Measurements from ENCODE around the gene DDO. TPM values are rescaled to one million over a fixed set of nuclear protein-coding genes. Genes with fewer than 3 reads are reported as not detected.

The DDO gene
- total RNA-seq, 2 donors from 2014 or later: 2.0 to 2.3 TPM

GRCh38 chr6:110400208-110400607, 15.2 kb downstream of the DDO start:
- Histone ChIP-seq H3K9ac (ENCODE audit: low read depth in 2 of 2, low read length in 2 of 2) (peak overlapping the region in 1 of 2 donors; percentile 20), H3K9me3 (no peaks in the 10 kb centered on the region), H3K27ac (no peak overlapping the region), H3K27me3 (no peaks in the 10 kb centered on the region), H3K36me3 (no peaks in the 10 kb centered on the region), H3K4me3 (peak overlapping the region; percentile 38), H3K4me1 (no peaks in the 10 kb centered on the region)
- no peak for DNase-seq
- TF ChIP-seq CTCF (IDR thresholded peaks at IDR 0.05): no peak
- intact Hi-C loops (cut with DNase I): no loop called here

GRCh38 chr6:110399219-110400071, 15.9 kb downstream of the DDO start:
- H3K4me3 ChIP-seq: peak overlapping the region; percentile 38
- no peak for DNase-seq
- no peaks in the 10 kb centered on the region for H3K27me3 ChIP-seq
- H3K9me3 ChIP-seq: no peaks in the 10 kb centered on the region
- H3K9ac ChIP-seq (ENCODE audit: low read depth in 2 of 2, low read length in 2 of 2): peak overlapping the region in 1 of 2 donors; percentile 20
- intact Hi-C loops (cut with DNase I): no loop called here
- H3K36me3 ChIP-seq: no peaks in the 10 kb centered on the region
- TF ChIP-seq CTCF (IDR thresholded peaks at IDR 0.05): no peak
- H3K27ac ChIP-seq: no peak overlapping the region
- H3K4me1 ChIP-seq: no peaks in the 10 kb centered on the region

DNA sequence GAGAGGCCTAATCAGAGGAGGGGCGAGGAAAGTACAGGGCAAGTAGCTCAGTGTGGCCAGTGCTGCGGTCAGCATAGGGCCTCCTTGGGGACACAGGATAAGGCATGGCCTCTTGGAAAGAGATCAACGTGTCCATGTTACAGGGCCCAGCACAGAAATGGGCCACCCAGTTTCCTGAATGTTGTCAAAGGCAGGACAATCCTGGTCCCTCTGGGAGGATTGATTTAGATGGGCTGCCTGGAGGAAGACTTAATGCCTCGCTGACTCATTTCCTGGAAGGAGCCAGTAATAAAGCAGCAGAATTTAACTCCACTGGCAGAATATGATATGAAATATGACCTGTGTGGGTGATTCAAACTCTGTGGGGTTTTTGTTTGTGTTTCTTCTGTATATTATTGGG, 16.6 kb downstream of the DDO start:
- Histone ChIP-seq H3K9me3 (no peaks in the 10 kb centered on the region), H3K4me1 (no peaks in the 10 kb centered on the region), H3K9ac (ENCODE audit: low read depth in 2 of 2, low read length in 2 of 2) (no peak overlapping the region), H3K27ac (no peak overlapping the region), H3K36me3 (no peaks in the 10 kb centered on the region), H3K4me3 (no peak overlapping the region), H3K27me3 (no peaks in the 10 kb centered on the region)
- no peak for DNase-seq
- no peak for TF ChIP-seq CTCF (IDR thresholded peaks at IDR 0.05)
- intact Hi-C loops (cut with DNase I): no loop called here

GRCh38 chr6:110395221-110395620, 20.2 kb downstream of the DDO start:
- Histone ChIP-seq H3K36me3 (no peaks in the 10 kb centered on the region), H3K4me1 (no peaks in the 10 kb centered on the region), H3K9ac (ENCODE audit: low read depth in 2 of 2, low read length in 2 of 2) (no peak overlapping the region), H3K27me3 (no peaks in the 10 kb centered on the region), H3K9me3 (no peaks in the 10 kb centered on the region), H3K4me3 (no peak overlapping the region), H3K27ac (no peak overlapping the region)
- intact Hi-C loops (cut with DNase I): no loop called here
- no peak for DNase-seq
- no peak for TF ChIP-seq CTCF (IDR thresholded peaks at IDR 0.05)

DNA sequence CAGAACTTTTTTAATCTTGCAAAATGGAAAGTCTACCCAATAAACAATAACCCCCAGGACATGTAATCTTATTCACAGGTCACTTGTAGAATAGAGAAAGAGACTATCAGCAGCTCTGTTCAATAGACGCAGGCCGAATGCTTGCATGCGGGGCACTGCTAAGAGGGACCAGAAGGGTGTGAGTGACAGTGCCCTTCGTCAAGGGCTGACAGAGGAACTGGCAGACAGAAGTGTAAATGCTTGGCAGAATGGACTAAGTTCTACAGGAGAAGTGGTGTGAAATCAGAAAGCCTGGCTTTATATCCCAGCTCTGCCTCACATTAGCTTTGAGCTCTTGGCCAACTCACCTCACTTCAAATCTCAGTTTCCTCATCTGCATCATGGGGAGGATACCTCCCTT, 21.0 kb downstream of the DDO start:
- H3K9ac ChIP-seq (ENCODE audit: low read depth in 2 of 2, low read length in 2 of 2): no peak overlapping the region
- no peak overlapping the region for H3K4me3 ChIP-seq
- intact Hi-C loops (cut with DNase I): loop anchor here (5.0 kb wide), 2 partner anchors 217 to 687 kb away; partner anchors contain the start of gene WASF1
- TF ChIP-seq CTCF (IDR thresholded peaks at IDR 0.05): no peak
- no peaks in the 10 kb centered on the region for H3K9me3 ChIP-seq
- DNase-seq: no peak
- no peaks in the 10 kb centered on the region for H3K27me3 ChIP-seq
- no peaks in the 10 kb centered on the region for H3K36me3 ChIP-seq
- no peaks in the 10 kb centered on the region for H3K4me1 ChIP-seq
- no peak overlapping the region for H3K27ac ChIP-seq
